ENCODE results near the gene SUV39H1. TPM values are rescaled to one million over a fixed set of nuclear protein-coding genes. Genes with fewer than 3 reads are reported as not detected.

SUV39H1 gene
- total and polyA plus RNA-seq, 2 donors (not counting 1 experiment from before 2014, with no cell fraction given): 6.7 to 9.5 TPM

DNA sequence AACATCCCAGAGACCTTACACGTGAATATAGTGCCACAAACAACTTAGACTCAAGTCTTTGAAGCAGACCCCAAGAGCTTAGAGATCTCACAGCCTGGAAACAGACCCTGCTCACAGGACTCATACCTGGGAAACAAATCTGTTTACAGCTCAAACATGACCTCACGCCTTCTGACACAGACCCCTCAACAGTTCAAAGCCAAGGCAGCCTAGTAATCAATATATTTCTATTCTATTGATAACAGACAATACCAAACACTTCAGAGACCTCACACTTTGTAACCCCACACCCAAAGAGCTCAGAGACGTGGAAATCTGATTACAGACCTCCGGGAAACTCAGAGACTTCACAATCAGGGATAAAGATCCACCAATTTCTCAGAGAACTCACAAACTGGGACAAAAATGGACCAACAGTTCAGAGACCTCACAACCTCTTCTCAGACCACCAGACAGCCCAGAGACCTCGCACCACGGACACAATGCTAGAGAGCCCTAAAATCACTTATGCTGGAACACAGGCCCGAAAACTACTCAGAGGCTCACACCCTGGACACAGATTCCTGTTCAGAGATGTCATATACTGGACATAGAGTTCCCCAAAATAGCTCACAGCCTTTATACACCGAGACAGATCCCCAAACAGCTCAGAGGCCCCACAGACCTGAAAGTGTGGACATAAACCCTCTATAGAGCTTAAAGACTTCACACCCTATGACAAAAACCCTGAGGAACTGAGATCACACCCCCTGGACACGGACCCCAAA is 14.8 kb downstream of the SUV39H1 start:
- H3K9me3 ChIP-seq (ENCODE audit: control extremely low read depth in 1 of 3, control insufficient read depth in 2 of 3, insufficient read depth in 1 of 3, low read length in 2 of 3): no peaks in the 10 kb centered on the region
- H3K4me2 ChIP-seq (replicated peaks; ENCODE audit: low read depth, low read length, poor library complexity, severe bottlenecking): no peak overlapping the region
- H3K9ac ChIP-seq (ENCODE audit: low read length): no peak overlapping the region
- ChIA-PET POLR2A (no interaction called here), CTCF (interaction anchor here (1.0 kb wide), 1 partner anchor 65 kb away, joined by 3 read pairs; no protein-coding TSS in a partner anchor)
- no peak overlapping the region for H3K4me3 ChIP-seq (ENCODE audit: control extremely low read depth in 1 of 5, extremely low read depth in 1 of 5, insufficient read depth in 1 of 5, low read depth in 2 of 5, low read length in 4 of 5)
- H3K79me2 ChIP-seq (ENCODE audit: control insufficient read depth, insufficient read depth, low read length): no peaks in the 10 kb centered on the region
- peaks cover 15% of the 10 kb centered on the region for H3K4me1 Mint-ChIP-seq
- no peak for ATAC-seq (ENCODE audit: low read depth)
- DNase-seq: no peak
- peaks cover 0 to 10% of the 10 kb centered on the region in 2 donors for H3K4me1 ChIP-seq (ENCODE audit: control insufficient read depth in 2 of 2, insufficient read depth in 2 of 2, low read length in 2 of 2)
- whole genome bisulfite sequencing (ENCODE audit: insufficient coverage): 91% methylated on average over 5 of the region's 9 CpGs
- H3K27me3 Mint-ChIP-seq: no peaks in the 10 kb centered on the region
- H3K9me3 Mint-ChIP-seq (ENCODE audit: insufficient read depth): no peaks in the 10 kb centered on the region
- no peaks in the 10 kb centered on the region for H4K20me1 ChIP-seq (ENCODE audit: control insufficient read depth, insufficient read depth, low read length, poor library complexity, severe bottlenecking)
- no peak overlapping the region for H3K27ac Mint-ChIP-seq
- H3K27me3 ChIP-seq (replicated peaks in 1 of 4; ENCODE audit: control extremely low read depth in 1 of 4, control insufficient read depth in 3 of 4, insufficient read depth in 4 of 4, low read length in 3 of 4): no peaks in the 10 kb centered on the region
- intact Hi-C loops (cut with micrococcal nuclease): no loop called here
- no peak overlapping the region for H2AFZ ChIP-seq (ENCODE audit: insufficient read depth, low read depth, low read length, poor library complexity, severe bottlenecking)
- H3K36me3 ChIP-seq (replicated peaks in 1 of 2; ENCODE audit: control extremely low read depth in 1 of 2, control insufficient read depth in 1 of 2, extremely low read depth in 1 of 2, insufficient read depth in 2 of 2, low read length in 1 of 2): no peaks in the 10 kb centered on the region
- TF ChIP-seq EZH2 (IDR thresholded peaks at IDR 0.05; ENCODE audit: borderline replicate concordance, insufficient read depth, low read depth, low read length, poor library complexity, severe bottlenecking) (no peak), CTCF (IDR thresholded peaks at IDR 0.05) (no peak)
- H3K27ac ChIP-seq (ENCODE audit: low read length in 2 of 2): no peak overlapping the region
- no peak overlapping the region for H3K4me3 Mint-ChIP-seq

DNA sequence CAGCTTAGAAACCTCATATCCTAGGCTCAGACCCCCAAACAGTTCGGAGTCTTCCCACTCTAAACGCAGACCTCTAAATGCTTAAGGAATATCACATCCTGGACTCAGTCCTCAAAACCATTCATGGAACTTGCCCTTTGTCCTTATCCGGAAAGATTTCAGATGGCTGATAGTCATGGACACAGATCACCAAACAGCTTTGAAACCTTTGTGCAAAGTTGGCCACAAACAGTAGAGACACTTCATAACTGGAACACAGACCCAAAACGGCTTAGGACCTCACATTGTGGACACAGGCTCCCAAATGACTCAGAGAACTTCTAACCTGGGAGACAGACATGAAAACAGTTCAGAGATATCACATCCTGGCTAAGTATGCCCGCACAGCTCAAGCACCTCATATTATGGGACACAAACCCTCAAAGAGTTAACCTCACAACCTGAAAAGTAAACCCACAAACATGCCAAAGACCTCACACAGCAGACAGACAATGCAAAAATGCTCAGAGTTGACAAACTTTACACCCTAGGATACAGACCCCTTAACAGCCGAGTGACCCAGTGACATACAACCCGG is 15.5 kb downstream of the SUV39H1 start:
- no peak overlapping the region for H3K4me3 Mint-ChIP-seq
- POLR2A ChIA-PET: no interaction called here
- Histone ChIP-seq H3K4me2 (replicated peaks; ENCODE audit: low read depth, low read length, poor library complexity, severe bottlenecking) (no peak overlapping the region), H3K27me3 (replicated peaks in 1 of 4; ENCODE audit: control extremely low read depth in 1 of 4, control insufficient read depth in 3 of 4, insufficient read depth in 4 of 4, low read length in 3 of 4) (no peaks in the 10 kb centered on the region), H3K9me3 (ENCODE audit: control extremely low read depth in 1 of 3, control insufficient read depth in 2 of 3, insufficient read depth in 1 of 3, low read length in 2 of 3) (no peaks in the 10 kb centered on the region), H3K4me1 (ENCODE audit: control insufficient read depth in 2 of 2, insufficient read depth in 2 of 2, low read length in 2 of 2) (peaks cover 0 to 10% of the 10 kb centered on the region in 2 donors), H2AFZ (ENCODE audit: insufficient read depth, low read depth, low read length, poor library complexity, severe bottlenecking) (no peak overlapping the region), H3K36me3 (replicated peaks in 1 of 2; ENCODE audit: control extremely low read depth in 1 of 2, control insufficient read depth in 1 of 2, extremely low read depth in 1 of 2, insufficient read depth in 2 of 2, low read length in 1 of 2) (no peaks in the 10 kb centered on the region), H3K27ac (ENCODE audit: low read length in 2 of 2) (no peak overlapping the region), H3K9ac (ENCODE audit: low read length) (no peak overlapping the region), H4K20me1 (ENCODE audit: control insufficient read depth, insufficient read depth, low read length, poor library complexity, severe bottlenecking) (no peaks in the 10 kb centered on the region), H3K79me2 (ENCODE audit: control insufficient read depth, insufficient read depth, low read length) (no peaks in the 10 kb centered on the region), H3K4me3 (ENCODE audit: control extremely low read depth in 1 of 5, extremely low read depth in 1 of 5, insufficient read depth in 1 of 5, low read depth in 2 of 5, low read length in 4 of 5) (no peak overlapping the region)
- H3K27ac Mint-ChIP-seq: no peak overlapping the region
- no peaks in the 10 kb centered on the region for H3K27me3 Mint-ChIP-seq
- DNase-seq (no peak), ATAC-seq (ENCODE audit: low read depth) (no peak)
- peaks cover 15% of the 10 kb centered on the region for H3K4me1 Mint-ChIP-seq
- 92% methylated on average over 3 of the region's 7 CpGs for WGBS (ENCODE audit: insufficient coverage)
- no peaks in the 10 kb centered on the region for H3K9me3 Mint-ChIP-seq (ENCODE audit: insufficient read depth)
- TF ChIP-seq EZH2 (IDR thresholded peaks at IDR 0.05; ENCODE audit: borderline replicate concordance, insufficient read depth, low read depth, low read length, poor library complexity, severe bottlenecking) (no peak), CTCF (IDR thresholded peaks at IDR 0.05) (no peak)
- CTCF ChIA-PET: no interaction called here
- intact Hi-C loops (cut with micrococcal nuclease): no loop called here
